ENCODE results near the gene DNM3.

Gene DNM3

GRCh38 chr1:172120381-172120780 is 279.1 kb downstream of the DNM3 start:
- DNase-seq: no peak

- no peak for DNase-seq
These were observed 279.9 kb downstream of the DNM3 start for GRCh38 chr1:172121081-172121717.

DNA sequence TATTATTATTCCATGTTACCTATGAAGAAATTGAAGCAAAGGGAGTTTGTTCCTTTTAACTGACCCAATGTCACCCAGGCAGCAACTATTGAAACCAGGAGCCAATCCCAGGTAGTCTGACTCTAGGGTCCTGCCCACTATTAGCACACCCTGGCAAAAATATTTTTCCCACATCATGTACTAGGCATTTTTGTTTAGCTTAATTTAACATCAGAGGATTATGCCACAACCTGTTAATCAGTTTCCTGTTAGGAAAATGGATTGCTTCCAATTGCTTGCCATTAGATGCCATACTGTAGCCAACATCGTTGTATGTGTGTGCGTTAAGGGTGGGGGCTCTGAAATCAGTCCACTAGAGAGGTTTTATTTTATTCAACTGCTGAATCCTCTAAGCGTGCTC is 281.1 kb downstream of the DNM3 start:
- DNase-seq: no peak

GRCh38 chr1:172125250-172125649 is 284.0 kb downstream of the DNM3 start:
- no peak for DNase-seq

- no peak for DNase-seq
These were observed 284.6 kb downstream of the DNM3 start for GRCh38 chr1:172125812-172126430.

DNA sequence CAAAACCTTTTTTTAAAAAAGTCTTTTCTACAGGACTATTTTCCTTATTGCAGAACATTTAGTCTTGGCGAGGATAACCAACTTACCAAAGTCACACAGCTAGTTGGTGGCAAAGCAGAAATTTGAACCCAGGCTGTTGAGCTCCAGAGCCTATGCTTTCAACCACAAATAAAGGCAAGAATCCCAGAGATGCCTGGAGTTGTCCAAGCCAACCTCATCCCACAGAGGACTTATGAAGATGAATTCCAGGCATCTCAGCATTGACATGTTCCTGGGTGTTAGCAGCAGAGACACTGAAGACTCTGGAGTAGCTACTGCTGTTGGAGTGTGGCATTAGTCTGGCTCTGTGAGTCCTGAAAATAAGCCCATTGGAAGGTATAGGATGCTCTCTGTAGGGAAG is 291.5 kb downstream of the DNM3 start:
- DNase-seq: no peak

GRCh38 chr1:172134087-172134731 is 292.9 kb downstream of the DNM3 start:
- no peak for DNase-seq

- peak; percentile 13 for DNase-seq
These were observed 293.9 kb downstream of the DNM3 start for GRCh38 chr1:172135076-172135672.

GRCh38 chr1:172135978-172136610 is 294.8 kb downstream of the DNM3 start:
- no peak for DNase-seq

GRCh38 chr1:172136925-172137324 is 295.6 kb downstream of the DNM3 start:
- no peak for DNase-seq

GRCh38 chr1:172137703-172138454 is 296.6 kb downstream of the DNM3 start:
- no peak for DNase-seq

- no peak for DNase-seq
These were observed 297.3 kb downstream of the DNM3 start for GRCh38 chr1:172138634-172139033.

GRCh38 chr1:172139196-172139595 is 297.9 kb downstream of the DNM3 start:
- DNase-seq: no peak

DNA sequence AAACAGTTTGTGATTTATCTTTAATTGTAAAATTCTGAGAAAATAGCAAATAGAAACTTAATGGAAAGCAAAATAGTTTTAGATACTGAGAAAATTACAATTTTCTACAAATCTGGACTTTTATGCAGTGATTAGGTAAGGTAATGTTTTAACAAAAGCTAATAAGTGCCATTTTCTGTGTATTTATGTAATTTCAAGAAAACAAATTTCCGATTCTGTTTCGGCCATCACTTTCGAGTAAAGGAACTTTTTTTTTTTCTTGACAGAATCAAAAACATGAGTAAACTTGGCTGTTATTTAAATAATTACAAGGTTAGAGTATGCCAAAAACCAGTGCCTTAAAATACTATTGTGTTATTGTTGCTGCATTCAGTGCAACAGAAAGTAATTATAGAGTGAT is 298.8 kb downstream of the DNM3 start:
- no peak for DNase-seq

GRCh38 chr1:172140591-172140990 is 299.3 kb downstream of the DNM3 start:
- DNase-seq: no peak

DNA sequence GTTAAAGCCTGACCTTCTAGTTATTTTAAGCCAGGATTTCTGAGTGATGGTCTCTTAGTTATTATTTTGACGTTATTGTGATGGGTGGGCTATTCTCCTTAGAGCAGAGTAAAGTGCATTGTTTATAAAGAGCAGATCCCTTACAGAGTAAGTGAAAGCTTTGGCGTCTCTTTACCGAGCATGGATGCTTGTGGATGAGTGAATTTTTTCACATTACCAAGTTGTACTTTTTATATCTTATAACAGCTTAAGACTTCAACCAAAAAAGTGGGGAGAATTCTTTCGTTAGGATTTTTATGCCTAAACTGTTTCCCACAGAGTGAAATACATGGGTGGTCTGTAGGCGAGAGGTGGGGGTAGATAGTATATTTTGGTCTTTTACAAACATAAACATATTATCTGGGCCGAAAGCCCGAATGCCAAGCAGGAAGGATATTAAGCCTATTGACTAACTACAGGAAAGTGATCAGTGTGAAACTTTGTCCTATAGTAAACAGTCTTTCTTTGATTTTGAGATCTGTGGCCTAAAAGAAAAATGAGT is 300.1 kb downstream of the DNM3 start:
- DNase-seq: no peak

DNA sequence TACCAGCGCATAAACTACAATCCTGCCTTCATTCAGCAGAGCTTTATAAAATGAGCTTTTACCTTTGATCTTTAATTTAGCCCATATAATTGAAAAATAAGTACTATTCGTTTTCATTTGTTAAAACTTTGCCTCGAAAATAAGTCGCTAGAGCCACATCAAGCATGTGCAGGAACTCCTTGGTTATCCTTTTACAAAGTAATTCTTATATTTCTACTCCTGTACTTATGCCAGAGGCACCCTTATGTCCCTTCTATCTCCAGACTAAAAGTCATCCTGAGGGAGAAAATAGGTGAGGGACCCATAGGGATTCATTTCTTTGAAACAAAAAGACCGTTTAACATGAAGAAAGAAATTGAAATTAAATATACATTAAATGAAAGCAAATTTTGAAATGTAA is 301.0 kb downstream of the DNM3 start:
- DNase-seq: no peak

DNA sequence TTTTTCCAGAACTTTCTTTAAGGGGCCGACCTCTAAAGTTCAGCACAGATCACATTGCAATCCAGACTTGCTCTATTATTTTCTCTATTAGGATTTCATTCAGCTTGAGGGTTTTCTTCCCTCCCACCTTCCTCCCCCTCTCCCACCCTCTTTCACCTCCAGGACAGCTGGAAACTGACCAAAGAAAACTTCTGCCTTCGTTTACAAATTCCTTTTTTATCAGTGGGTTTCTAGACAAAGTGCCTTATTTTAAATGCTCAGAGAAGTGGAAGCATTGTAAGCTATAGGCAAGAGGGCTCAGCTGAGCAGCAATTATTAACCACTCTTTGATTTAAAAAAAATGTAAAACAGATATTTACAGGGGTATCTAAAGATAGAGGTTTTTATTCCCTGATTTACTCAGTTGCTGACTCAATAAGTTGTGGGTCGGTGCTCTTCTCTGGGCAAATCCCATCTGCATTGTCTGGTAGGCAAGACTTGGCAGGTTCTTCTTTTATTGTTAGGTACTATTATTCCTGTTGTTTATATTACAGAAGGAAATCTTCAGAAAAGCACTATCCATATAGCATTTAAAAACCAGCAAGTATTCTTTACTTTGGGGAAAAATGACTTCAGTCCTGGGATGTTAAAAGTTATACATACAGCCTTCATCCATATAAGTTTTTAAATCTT is 302.2 kb downstream of the DNM3 start:
- DNase-seq: no peak

DNA sequence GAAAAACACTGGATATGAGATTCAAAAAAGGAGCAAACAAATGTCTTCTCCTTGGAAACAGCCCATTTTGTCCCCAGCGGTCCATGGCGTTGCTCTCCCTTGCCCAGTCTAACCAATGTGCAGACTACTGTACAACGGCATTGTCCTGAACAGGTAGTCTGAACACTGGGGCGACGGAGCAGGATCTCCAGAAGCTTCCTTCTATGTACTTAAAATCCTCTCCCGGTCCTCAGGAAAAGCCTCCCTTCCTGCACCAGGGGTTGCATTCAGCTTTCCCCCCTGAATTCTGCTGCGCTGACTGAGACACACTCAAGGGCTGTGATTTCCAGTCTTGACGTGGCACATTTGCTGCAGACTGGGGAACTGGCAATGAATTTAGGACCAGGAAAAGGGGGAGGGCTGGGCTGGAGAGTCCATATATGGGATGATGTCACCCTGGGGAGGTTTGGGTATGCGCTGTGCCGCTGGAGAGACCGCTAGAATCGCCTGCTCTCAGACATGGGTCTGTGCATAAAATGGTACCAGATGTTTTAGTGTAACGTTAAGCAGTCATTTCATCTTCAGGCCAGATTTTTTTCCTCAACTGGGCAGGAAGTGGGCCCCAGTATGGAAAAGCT is 303.3 kb downstream of the DNM3 start:
- DNase-seq: no peak

DNA sequence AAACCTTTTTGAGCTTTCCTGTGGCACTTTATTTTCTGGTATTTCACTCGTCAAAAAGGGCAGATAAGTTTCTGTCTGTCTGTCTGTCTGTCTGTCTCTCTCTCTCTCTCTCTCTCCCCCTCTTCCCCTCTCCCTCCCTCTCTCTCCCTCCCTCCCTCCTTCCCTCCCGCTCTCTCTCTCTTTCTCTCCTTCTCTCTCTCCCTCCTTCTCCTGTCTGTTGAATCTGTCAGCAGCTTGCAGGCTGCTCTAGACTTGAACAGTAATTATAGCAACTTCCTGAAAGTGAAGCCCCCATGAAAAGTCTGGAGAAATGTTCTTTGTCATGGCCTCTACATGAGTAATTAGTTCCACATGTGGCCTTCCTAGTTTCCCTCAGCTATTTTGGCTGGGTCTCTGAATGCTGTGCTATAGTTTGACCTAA is 303.9 kb downstream of the DNM3 start:
- DNase-seq: peak; percentile 21

DNA sequence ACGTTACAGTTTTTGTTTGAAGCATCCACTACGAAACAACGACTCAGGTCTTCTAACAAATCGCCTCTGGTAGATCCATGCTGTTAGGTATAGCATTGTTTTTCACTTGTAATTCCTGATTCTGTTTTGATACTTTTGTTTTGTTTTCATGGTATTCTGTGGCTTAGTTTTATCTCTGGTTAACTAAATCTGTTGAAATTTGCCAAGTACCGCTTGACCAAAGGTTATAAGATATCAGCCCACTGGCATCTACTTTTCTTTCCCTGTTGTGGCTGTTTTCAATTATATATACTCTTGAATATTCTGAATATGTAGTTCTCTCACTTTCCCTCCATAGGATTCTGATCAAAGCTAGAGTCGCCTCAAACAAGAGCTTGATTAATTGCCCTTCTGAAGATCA is 304.4 kb downstream of the DNM3 start:
- DNase-seq: no peak
